Measurements from ENCODE around the gene DCP2. TPM values are rescaled to one million over a fixed set of nuclear protein-coding genes. Genes with fewer than 3 reads are reported as not detected.

Gene DCP2
- total RNA-seq, 1 experiment from 2014 or later = 176 TPM

GRCh38 chr5:112956606-112957005 is 20.0 kb upstream of the DCP2 start:
- no CpG with 5 or more reads among the region's 3 CpGs for WGBS (ENCODE audit: extremely low coverage, insufficient read length, low lambda C conversion rate)
- H3K27ac ChIP-seq (ENCODE audit: insufficient read length, low read depth, low read length) = no peak overlapping the region
- no peaks in the 10 kb centered on the region for H3K27me3 ChIP-seq (ENCODE audit: insufficient read depth, low read length)
- no peak overlapping the region for H3K4me2 ChIP-seq (ENCODE audit: insufficient read depth, insufficient read length, low read length)
- no peaks in the 10 kb centered on the region for H3K4me1 ChIP-seq (ENCODE audit: insufficient read depth, low read length)
- no peak overlapping the region for H3K14ac ChIP-seq (ENCODE audit: insufficient read depth, low read length)
- no peak overlapping the region for H4K91ac ChIP-seq (ENCODE audit: insufficient read length, low read depth, low read length)
- no peak overlapping the region for H2AK5ac ChIP-seq (ENCODE audit: insufficient read length, low read length)
- no peak overlapping the region for H2BK15ac ChIP-seq (ENCODE audit: low read depth, low read length)
- no peaks in the 10 kb centered on the region for H3K23me2 ChIP-seq (ENCODE audit: insufficient read length, low read depth, low read length, poor library complexity, severe bottlenecking)
- H2AFZ ChIP-seq (ENCODE audit: low read length) = no peak overlapping the region
- H3K4me3 Mint-ChIP-seq = no peak overlapping the region
- H3K4ac ChIP-seq (ENCODE audit: low read depth, low read length) = no peak overlapping the region
- H2BK5ac ChIP-seq (ENCODE audit: insufficient read length, low read length) = no peak overlapping the region
- no peak overlapping the region for H4K5ac ChIP-seq (ENCODE audit: insufficient read length, low read depth, low read length)
- H3K27me3 Mint-ChIP-seq (ENCODE audit: low read depth) = no peaks in the 10 kb centered on the region; the same call in 1 of the 2 replicates
- H3K9me3 Mint-ChIP-seq = peaks cover 14 to 17% of the 10 kb centered on the region in 2 experiments
- H4K8ac ChIP-seq (replicated peaks; ENCODE audit: insufficient read length, low read depth, low read length) = no peak overlapping the region
- peaks cover 4 to 13% (median 7%) of the 10 kb centered on the region in 3 experiments; a peak in 6 of 7 replicates for H3K36me3 Mint-ChIP-seq (ENCODE audit: insufficient read depth in 1 of 3, low read depth in 3 of 3)
- no peak overlapping the region for H2BK20ac ChIP-seq (ENCODE audit: low read depth, low read length, poor library complexity, severe bottlenecking)
- TF ChIP-seq CTCF (conservative IDR thresholded peaks at IDR 0.05) = no peak
- H3K56ac ChIP-seq (ENCODE audit: insufficient read length, low read depth, low read length) = no peak overlapping the region
- H3K9me3 ChIP-seq (ENCODE audit: control insufficient read depth, low read depth, low read length) = no peaks in the 10 kb centered on the region
- H2BK12ac ChIP-seq (ENCODE audit: insufficient read length, low read depth, low read length) = no peak overlapping the region
- DNase-seq = no peak
- no peaks in the 10 kb centered on the region for H3K79me2 ChIP-seq (ENCODE audit: insufficient read depth, low read length)
- H2BK120ac ChIP-seq (ENCODE audit: low read depth, low read length, poor library complexity, severe bottlenecking) = no peak overlapping the region
- peaks cover 17 to 25% of the 10 kb centered on the region in 2 experiments for H3K4me1 Mint-ChIP-seq
- H3K27ac Mint-ChIP-seq = no peak overlapping the region
- H4K20me1 ChIP-seq (ENCODE audit: control insufficient read depth, insufficient read depth, insufficient read length) = no peaks in the 10 kb centered on the region
- no peak overlapping the region for H3T11ph ChIP-seq (ENCODE audit: low read length)
- H3K23ac ChIP-seq (ENCODE audit: insufficient read length, low read depth, low read length) = no peak overlapping the region
- H3K18ac ChIP-seq (ENCODE audit: insufficient read length, low read depth, low read length) = no peak overlapping the region
- H3K9ac ChIP-seq (ENCODE audit: extremely low read depth, insufficient read length, low read length) = no peak overlapping the region
- H3K79me1 ChIP-seq (ENCODE audit: insufficient read depth, low read depth, low read length, poor library complexity, severe bottlenecking) = no peaks in the 10 kb centered on the region

All from H9 (cell line).